Activated CD4-positive, alpha-beta T cell treated with anti-CD3 and anti-CD28 coated beads, Interleukin-2, Interleukin-6, amounts not matched to agents 100 ng/mL and 50 ng/mL, durations not matched to agents 16 hours and 8 hours (primary cell): ENCODE results near the gene HDGFL3.
A peak's percentile ranks its signal among the peaks of the same experiment; 100 is the strongest.
"Not testable (repeated sequence)": the region's sequence is repeated elsewhere in the genome, so short reads cannot be mapped to it uniquely, and the experiment has no call there.

Experiments
- DNase-seq: peaks from one replicate; pipeline ENCODE4 v3.0.0-alpha.2; 2020

Gene HDGFL3

GRCh38 chr15:83207660-83208366 lies at the start of gene HDGFL3:
TSS of gene HDGFL3 (minus strand) at chr15:83207823. CDS start at chr15:83207414, 409 bp downstream.
- DNase-seq: peak; percentile 32

GRCh38 chr15:83250781-83251180 lies 43.2 kb upstream of the HDGFL3 start:
- no peak for DNase-seq

GRCh38 chr15:83249030-83249343 lies 41.4 kb upstream of the HDGFL3 start:
- no peak for DNase-seq

GRCh38 chr15:83248151-83249029 lies 40.8 kb upstream of the HDGFL3 start:
- peak; percentile 65 for DNase-seq

GRCh38 chr15:83243634-83244033 lies 36.0 kb upstream of the HDGFL3 start:
- no peak for DNase-seq

GRCh38 chr15:83230242-83230641 lies 22.6 kb upstream of the HDGFL3 start:
- DNase-seq: no peak

GRCh38 chr15:83225449-83225848 lies 17.8 kb upstream of the HDGFL3 start:
- no peak for DNase-seq

GRCh38 chr15:83221781-83222180 lies 14.2 kb upstream of the HDGFL3 start:
- DNase-seq: not testable (repeated sequence)

GRCh38 chr15:83219026-83219425 lies 11.4 kb upstream of the HDGFL3 start:
- no peak for DNase-seq

- no peak for DNase-seq
Observed at GRCh38 chr15:83215306-83215705, 7.7 kb upstream of the HDGFL3 start.

GRCh38 chr15:83210619-83211018 lies 3.0 kb upstream of the HDGFL3 start:
- DNase-seq: no peak

- no peak for DNase-seq
Observed at GRCh38 chr15:83209333-83209732, 1.7 kb upstream of the HDGFL3 start.

- DNase-seq: no peak
Observed at GRCh38 chr15:83208367-83208661, 691 bp upstream of the HDGFL3 start.

GRCh38 chr15:83207009-83207659 lies 489 bp downstream of the HDGFL3 start:
- no peak for DNase-seq

GRCh38 chr15:83206526-83207008 lies 1.1 kb downstream of the HDGFL3 start:
- no peak for DNase-seq

- DNase-seq: no peak
Observed at GRCh38 chr15:83205725-83206324, 1.8 kb downstream of the HDGFL3 start.

GRCh38 chr15:83204697-83205096 lies 2.9 kb downstream of the HDGFL3 start:
- DNase-seq: no peak

GRCh38 chr15:83203543-83203942 lies 4.1 kb downstream of the HDGFL3 start:
- no peak for DNase-seq

GRCh38 chr15:83200589-83200988 lies 7.0 kb downstream of the HDGFL3 start:
- DNase-seq: peak; percentile 23

- DNase-seq: peak; percentile 51
Observed at GRCh38 chr15:83200162-83200561, 7.5 kb downstream of the HDGFL3 start.

- peak; percentile 66 for DNase-seq
Observed at GRCh38 chr15:83199288-83199687, 8.3 kb downstream of the HDGFL3 start.

GRCh38 chr15:83198476-83198875 lies 9.1 kb downstream of the HDGFL3 start:
- DNase-seq: no peak

GRCh38 chr15:83194528-83194927 lies 13.1 kb downstream of the HDGFL3 start:
- DNase-seq: no peak
